CD4-positive, alpha-beta T cell treated with Interleukin-15 for 4 hours (primary cell): Measurements from ENCODE around the gene ADGRG1.
A peak's percentile ranks its signal among the peaks of the same experiment; 100 is the strongest.

Experiments
- DNase-seq: peaks from one replicate; pipeline ENCODE4 v3.0.0-alpha.2; 2020; ENCODE audit warnings: low spot score

ADGRG1 gene

DNA sequence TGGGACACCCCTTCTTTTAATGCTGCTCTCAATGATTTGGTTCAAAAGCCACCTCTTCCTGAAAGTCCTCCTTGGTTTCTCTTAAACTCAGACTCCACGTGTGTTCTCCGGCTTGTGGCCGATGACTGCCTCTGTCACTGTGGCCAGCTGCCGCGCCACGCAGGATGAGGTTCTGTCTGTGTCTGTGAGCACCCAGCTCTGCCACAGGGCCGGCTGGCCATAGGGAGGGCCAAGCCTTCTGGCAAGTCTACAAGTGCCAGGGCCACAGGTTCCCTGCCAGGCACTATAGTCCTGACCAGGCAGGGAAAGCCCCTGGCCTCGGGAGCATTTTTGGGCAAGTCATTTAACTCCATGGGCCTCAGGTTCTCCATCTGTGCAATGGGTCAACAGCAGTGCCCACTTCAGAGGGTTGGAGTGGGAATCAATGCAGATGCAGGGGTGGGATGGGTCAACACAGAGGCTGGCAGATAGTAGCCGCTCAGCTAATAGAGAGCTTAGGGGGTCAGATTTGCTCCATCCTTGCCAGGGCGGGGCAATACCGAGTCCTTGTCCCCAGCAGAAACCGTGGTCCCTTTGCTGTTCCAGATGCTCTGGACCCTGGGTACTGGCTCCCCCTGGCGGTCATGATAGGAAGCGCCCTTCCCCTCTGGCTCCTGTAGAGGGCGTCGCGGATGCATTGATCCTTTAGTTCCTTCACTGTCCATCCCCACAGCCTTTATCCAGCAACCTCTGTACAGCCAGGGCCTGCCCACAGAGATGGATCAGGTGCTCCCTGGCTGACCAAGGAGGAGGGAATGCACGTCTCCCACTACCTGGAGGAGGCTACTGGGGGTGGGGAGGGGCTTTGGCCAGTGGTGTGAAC lies 20.4 kb downstream of the ADGRG1 start:
- DNase-seq, result peak; percentile 87

DNA sequence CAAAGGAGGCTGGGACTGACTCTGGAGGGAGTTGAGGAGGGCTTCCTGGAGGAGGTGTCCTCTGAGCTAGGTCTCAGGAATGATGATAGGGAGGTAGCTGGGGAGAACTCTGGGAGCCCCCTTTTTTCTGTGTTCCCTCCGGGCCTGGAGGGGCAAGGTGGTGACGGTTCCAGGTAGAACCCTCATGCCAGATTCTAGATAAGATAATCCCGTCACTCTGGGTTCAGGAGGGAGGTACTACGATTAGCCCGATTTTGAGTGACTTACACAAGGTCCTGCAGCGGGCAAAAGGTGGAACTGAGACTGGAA lies 21.0 kb downstream of the ADGRG1 start:
- DNase-seq, result no peak

DNA sequence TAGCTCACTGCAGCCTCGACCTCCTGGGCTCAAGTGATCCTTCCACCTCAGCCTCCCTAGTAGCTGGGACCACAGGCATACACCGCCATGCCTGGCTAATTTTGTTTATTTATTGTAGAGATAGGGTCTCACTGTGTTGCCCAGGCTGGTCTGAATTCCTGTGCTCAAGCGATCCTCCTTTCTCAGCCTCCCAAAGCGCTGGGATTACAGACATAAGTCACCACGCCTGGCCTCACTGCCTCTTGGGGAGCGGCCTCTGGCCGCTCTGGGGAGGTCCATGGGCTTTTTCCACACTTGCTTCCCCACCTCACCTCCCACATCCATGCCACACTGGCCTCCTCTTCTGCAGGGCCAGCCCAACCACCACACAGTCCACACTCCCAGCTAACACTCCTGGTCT lies 21.4 kb downstream of the ADGRG1 start:
- DNase-seq, result no peak

DNA sequence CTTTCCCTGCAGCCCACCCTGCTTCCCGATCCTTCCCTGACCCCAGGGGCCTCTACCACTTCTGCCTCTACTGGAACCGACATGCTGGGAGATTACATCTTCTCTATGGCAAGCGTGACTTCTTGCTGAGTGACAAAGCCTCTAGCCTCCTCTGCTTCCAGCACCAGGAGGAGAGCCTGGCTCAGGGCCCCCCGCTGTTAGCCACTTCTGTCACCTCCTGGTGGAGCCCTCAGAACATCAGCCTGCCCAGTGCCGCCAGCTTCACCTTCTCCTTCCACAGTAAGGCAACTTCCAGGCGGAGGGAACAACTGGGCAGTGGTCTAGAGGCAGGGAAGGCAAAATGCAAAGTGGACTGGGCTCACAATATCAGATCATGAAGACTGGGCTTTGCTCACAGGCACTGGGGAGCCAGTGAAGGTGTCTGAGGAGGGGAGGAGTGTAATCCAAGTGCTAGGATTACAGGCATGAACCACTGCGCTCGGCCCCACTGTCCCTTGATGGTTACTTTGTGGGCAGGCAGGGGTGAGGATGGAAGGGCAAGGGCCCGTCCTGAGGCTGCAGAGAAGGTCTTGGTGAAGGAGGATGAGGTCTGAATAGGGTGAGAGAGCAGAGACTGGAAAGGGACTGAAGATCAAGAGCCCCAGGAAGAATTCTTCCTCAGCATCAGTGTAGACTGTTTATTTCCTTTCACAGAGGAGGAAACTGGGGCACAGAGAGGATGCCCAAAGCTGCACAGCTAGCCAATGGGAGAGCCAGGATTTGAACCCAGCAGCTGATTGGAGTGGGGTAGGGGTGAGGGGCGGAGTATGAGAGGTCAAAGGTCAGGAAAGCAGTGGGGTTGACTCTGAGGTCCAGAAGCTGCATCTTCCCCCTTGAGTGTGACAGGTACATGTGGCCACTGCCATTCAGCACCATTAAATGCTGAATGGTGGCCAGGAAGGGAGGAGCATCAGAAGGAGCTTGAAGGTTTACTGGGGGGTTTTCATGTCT lies 23.2 kb downstream of the ADGRG1 start:
- peak; percentile 21 for DNase-seq

DNA sequence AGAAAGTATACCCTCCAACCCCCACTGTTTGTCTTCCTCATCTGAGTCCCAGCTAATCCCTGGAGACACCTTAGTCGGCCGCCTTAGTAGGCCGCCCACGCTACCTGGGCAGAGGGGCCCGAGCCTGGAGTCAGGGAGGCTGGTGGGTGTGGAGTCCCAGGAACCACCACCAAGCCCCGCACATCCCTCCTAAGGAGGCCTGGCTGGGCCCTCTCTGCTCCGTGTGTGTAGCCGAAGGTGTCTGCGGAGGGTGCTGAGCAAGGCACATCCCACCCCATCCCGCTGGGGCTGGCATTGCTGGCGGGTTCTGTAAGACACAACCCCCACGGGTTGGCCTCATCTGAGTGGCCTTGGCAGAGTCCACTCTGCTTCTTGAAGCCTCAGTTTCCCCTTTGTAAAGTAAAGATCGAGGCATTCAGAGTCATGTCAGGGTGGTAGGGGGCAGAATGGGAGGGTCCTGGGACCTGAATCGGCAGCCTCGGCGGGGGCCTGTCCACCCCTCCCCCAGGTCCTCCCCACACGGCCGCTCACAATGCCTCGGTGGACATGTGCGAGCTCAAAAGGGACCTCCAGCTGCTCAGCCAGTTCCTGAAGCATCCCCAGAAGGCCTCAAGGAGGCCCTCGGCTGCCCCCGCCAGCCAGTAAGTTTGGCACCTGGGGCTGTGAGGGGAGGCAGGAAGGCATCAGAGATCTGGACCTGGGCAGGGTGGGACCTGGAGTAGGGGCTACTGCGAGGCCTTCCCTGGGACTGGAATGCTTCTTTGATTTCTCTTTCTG lies 24.5 kb downstream of the ADGRG1 start:
- DNase-seq, result no peak

DNA sequence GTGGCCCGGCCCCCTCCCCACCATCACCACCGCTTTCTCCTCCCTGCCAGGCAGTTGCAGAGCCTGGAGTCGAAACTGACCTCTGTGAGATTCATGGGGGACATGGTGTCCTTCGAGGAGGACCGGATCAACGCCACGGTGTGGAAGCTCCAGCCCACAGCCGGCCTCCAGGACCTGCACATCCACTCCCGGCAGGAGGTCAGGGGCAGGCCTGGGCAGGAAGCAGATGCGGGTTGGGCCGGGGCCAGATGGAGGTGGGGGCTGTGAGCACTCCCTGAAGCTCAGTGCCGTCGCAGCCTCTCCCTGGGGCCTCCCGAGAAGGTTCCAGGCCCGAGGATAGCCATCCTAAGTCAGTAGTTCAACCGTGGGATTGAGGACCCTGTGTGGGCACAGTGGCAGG lies 25.5 kb downstream of the ADGRG1 start:
- DNase-seq, result no peak

DNA sequence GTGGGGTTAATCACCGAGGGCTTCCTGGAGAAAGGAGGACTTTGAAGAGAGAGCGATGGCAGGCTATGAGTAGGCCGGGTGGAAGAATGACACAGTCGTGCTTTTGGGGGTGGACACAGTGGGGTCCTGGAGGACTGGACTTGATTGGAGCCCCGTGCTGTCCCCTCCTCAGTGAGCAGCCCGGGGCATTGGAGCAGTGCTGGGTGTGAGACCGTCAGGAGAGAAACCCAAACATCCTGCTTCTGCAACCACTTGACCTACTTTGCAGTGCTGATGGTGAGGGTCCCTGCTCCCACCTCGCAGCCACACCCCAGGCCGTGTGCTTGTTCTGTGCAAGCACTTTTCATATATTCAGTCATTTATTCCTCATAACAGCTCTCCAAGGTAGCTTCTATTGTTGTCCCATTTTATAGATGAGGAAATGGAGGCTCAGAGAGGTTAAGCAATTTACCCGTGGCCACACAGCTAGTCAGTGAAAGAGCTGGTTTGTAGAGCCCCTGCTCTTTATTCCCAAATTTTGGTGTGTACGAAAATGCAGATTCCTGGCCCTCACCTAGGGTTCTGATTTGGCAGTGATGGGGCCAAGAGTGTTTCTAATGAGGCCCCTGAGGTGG lies 28.0 kb downstream of the ADGRG1 start:
- no peak for DNase-seq

DNA sequence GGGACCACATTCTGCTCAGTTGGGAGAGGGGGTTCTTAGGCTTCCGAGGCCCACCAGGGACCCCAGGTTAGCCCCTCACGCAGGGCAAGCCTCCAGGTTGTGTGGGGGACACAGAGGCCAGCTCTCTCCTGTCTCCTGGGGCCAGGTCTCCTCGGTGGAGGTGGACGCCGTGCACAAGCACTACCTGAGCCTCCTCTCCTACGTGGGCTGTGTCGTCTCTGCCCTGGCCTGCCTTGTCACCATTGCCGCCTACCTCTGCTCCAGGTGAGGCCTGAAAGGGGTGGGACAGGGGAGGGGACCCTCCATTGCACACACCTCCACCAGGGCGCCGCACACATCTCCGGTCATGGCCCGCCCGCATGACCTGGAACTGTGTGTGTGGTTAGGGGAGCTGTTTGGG lies 28.8 kb downstream of the ADGRG1 start:
- DNase-seq, result no peak

DNA sequence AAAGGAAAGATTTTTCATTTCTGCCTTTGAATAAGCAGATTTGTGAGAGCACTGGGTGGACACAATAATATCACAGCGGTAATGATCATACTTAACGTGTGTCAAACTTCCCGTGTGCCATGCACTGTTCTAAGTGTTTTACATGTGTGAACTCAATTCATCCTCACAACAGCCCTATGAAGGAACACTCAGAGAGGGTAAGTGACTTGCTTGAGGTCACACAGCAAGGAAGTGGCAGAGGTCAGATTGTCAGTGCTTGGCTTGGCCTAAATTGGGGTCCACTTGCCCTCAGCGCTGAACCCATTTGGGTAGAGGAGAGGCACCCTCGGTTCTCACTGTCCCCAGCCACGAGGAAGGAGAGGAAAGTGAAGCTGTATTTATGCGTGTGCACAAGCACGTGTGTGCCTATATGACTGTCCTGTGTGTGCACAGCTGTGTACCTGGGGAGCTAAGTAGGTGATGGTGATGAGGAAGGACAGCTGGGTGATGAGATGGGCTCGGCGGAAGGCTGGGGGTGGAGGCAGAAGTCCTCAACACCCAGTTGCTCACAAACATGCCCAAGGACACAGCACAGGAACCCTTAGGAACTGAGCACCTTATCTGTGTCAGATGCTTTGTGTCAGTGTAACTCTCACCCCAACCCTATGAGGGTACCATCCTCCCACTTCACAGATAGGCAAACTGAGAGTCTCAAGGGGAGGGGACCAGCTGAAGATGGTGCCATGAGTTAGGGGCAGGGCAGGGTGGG lies 29.9 kb downstream of the ADGRG1 start:
- no peak for DNase-seq

DNA sequence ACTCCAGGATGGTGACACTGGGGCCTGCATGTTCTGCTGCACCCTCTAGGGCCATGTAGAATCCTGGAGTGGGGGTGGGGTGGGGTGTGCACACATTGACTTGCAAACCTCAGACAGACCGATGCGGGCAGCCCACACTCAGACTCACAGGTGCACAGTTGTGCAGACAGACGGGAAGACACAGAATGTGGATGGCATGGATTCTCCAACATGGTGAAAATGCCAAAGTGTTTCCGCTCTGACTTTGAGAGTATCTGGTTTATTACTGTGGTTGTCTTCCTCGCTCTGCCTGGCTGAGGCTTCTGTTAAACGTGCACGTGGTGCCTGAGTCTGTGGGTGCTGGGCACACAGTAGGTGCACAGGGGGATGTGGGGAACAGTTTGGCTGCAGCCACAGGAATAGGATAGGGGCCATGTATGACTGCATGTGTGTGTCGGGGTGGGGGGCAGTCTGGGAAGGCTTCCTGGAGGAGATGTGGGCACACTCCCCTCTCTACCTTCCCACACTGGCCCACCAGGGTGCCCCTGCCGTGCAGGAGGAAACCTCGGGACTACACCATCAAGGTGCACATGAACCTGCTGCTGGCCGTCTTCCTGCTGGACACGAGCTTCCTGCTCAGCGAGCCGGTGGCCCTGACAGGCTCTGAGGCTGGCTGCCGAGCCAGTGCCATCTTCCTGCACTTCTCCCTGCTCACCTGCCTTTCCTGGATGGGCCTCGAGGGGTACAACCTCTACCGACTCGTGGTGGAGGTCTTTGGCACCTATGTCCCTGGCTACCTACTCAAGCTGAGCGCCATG lies 30.6 kb downstream of the ADGRG1 start:
- DNase-seq, result no peak

DNA sequence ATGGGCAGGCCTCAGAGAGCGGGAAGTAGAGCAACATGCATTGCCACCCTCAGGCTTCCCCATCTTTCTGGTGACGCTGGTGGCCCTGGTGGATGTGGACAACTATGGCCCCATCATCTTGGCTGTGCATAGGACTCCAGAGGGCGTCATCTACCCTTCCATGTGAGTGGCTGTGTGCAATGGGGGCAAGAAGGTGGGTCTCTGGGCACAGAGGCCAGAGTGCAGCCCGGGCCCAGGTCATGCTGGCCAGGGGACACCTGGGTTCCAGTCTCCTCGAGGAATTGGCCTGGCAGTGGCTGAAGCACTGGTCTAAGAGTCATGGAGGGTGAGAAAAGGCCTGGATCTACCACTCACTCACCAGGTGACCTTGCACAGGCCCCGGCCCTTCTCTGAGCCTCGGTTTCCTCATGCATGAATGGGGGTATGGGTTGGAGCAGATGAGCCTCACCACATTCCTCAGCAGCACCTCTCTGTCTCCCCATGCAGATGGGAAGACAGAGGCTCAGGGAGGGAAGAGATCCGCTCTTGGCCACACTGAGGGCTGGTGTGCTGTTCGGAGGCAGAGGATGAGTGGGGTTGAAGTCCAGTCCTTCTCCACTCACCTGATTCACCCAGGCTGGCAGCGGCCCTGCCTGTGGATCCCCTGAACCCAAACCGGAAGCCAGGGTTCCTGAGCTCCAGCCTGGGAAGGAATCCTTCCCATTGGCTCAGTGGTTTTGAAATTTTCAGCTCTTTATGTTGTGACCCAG lies 32.5 kb downstream of the ADGRG1 start:
- DNase-seq, result no peak

DNA sequence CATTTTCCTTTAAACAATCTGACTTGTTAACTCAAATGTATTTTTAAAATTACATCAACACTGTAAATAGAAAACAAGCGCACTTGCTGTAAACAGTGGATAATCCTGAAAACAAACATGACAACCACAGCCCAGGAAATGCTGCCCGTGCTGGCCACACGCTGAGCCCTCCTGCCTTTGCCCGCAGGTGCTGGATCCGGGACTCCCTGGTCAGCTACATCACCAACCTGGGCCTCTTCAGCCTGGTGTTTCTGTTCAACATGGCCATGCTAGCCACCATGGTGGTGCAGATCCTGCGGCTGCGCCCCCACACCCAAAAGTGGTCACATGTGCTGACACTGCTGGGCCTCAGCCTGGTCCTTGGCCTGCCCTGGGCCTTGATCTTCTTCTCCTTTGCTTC lies 33.1 kb downstream of the ADGRG1 start:
- no peak for DNase-seq

DNA sequence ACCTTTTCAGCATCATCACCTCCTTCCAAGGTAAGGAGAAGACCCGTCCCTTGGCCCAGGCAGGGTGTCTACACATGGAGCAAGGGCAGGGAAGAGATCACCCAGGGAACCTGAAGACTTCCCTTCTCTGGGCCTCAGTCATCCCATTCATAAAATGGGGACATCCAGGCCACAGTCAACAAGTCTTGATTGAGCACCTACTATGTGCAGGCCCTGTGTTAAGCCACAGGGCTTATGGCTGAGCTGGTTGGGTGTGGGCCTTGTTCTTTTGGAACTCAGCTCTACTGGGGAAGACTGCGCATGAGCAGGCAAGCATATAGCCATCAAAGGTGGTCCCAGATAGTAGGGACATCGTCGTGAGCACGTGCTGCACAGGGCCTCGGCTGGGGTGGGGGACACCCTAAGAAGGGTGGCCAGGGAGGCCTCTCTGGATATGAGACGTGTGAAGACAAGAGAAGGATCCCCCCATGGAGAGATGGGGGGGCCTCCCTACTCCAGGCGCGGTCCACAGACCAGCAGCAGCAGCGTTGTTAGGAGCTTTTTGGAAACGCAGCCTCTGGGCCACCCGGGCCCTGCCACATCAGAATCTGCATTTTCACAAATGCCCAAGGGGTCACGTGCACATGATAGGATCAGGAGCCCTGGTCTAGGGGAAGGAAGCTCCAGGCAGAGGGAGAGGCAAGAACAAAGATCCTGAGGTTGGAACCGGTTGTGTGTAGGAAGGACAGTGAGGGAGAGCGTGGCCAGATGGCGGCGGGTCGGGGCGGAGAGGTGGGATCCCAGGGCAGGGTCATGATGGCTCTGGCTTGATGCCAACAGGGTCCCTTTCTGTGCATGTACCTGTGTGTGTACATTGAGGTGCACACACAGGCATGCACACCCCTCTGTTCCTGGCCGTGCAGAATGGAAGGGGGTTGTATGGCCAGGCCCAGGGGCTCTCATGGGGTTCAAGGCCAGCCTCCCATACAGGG lies 33.8 kb downstream of the ADGRG1 start:
- no peak for DNase-seq

DNA sequence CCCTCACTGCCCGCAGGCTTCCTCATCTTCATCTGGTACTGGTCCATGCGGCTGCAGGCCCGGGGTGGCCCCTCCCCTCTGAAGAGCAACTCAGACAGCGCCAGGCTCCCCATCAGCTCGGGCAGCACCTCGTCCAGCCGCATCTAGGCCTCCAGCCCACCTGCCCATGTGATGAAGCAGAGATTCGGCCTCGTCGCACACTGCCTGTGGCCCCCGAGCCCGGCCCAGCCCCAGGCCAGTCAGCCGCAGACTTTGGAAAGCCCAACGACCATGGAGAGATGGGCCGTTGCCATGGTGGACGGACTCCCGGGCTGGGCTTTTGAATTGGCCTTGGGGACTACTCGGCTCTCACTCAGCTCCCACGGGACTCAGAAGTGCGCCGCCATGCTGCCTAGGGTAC lies 35.0 kb downstream of the ADGRG1 start:
- no peak for DNase-seq

DNA sequence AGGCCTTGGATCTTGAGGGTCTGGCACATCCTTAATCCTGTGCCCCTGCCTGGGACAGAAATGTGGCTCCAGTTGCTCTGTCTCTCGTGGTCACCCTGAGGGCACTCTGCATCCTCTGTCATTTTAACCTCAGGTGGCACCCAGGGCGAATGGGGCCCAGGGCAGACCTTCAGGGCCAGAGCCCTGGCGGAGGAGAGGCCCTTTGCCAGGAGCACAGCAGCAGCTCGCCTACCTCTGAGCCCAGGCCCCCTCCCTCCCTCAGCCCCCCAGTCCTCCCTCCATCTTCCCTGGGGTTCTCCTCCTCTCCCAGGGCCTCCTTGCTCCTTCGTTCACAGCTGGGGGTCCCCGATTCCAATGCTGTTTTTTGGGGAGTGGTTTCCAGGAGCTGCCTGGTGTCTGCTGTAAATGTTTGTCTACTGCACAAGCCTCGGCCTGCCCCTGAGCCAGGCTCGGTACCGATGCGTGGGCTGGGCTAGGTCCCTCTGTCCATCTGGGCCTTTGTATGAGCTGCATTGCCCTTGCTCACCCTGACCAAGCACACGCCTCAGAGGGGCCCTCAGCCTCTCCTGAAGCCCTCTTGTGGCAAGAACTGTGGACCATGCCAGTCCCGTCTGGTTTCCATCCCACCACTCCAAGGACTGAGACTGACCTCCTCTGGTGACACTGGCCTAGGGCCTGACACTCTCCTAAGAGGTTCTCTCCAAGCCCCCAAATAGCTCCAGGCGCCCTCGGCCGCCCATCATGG lies 35.7 kb downstream of the ADGRG1 start:
- no peak for DNase-seq

DNA sequence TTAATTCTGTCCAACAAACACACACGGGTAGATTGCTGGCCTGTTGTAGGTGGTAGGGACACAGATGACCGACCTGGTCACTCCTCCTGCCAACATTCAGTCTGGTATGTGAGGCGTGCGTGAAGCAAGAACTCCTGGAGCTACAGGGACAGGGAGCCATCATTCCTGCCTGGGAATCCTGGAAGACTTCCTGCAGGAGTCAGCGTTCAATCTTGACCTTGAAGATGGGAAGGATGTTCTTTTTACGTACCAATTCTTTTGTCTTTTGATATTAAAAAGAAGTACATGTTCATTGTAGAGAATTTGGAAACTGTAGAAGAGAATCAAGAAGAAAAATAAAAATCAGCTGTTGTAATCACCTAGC lies 36.2 kb downstream of the ADGRG1 start:
- no peak for DNase-seq

DNA sequence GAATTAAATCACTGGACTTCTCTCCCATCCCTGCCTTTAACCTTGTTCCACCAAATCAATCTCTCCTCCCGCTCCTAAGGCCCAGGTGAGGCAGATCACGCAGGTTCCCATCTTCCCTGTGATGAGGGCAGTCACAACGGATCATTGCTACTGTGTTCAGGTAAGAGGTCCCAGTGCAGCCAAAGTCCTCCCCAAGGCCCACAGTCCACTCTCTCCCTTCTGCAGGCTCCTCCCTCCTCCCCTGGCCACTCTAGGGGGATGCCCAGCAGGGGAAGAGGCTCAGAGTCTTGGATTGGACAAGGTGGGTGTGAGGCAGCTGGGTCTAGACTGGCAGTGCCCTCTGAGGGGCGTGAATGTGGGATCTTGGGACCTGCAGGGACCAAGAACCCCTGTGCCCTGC lies 37.1 kb downstream of the ADGRG1 start:
- DNase-seq, result no peak
